ENCODE measurements around the gene KCNIP3. TPM values are rescaled to one million over a fixed set of nuclear protein-coding genes. Genes with fewer than 3 reads are reported as not detected.

Gene KCNIP3
- total RNA-seq, 2 donors from 2014 or later, result not detected

DNA sequence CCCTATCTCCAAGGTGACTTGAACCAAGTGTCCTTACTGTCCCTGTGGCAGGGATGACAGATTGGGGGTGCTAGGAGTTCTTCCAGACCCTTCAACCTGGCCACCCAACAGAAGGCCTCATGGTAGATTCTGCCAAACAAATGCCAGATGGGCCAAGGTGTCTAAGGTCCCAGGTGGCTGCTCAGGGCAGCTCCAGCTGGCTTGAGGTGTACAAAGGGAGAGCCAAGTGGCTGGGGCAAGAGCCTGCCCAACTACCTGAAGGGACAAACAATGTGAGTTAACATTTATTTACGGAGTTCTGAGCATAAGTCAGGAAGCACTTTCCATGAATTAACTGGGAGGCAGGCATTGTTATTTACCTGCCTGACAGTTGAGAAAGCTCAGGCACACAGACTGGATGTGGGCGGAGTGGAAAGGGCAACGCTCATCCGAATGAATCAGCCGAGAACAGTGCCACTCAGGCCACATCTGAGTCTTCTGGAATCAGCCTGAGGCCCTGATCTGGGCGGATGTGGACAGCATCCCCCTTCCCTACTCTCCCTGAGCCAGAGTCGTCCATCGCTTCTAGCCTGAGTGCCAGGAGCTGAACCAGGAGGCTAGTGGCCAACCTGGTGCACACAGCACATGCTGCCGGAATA is 4.4 kb upstream of the KCNIP3 start:
- Mint-ChIP-seq H3K27me3 (peaks cover 13% of the 10 kb centered on the region), H3K4me3 (no peak overlapping the region), H3K4me1 (peaks cover 6% of the 10 kb centered on the region), H3K36me3 (ENCODE audit: low read depth) (no peaks in the 10 kb centered on the region), H3K27ac (no peak overlapping the region)
- ATAC-seq (no peak), DNase-seq (no peak)
- H3K9me3 ChIP-seq (ENCODE audit: control insufficient read depth, low read length, poor library complexity, severe bottlenecking), result no peaks in the 10 kb centered on the region

DNA sequence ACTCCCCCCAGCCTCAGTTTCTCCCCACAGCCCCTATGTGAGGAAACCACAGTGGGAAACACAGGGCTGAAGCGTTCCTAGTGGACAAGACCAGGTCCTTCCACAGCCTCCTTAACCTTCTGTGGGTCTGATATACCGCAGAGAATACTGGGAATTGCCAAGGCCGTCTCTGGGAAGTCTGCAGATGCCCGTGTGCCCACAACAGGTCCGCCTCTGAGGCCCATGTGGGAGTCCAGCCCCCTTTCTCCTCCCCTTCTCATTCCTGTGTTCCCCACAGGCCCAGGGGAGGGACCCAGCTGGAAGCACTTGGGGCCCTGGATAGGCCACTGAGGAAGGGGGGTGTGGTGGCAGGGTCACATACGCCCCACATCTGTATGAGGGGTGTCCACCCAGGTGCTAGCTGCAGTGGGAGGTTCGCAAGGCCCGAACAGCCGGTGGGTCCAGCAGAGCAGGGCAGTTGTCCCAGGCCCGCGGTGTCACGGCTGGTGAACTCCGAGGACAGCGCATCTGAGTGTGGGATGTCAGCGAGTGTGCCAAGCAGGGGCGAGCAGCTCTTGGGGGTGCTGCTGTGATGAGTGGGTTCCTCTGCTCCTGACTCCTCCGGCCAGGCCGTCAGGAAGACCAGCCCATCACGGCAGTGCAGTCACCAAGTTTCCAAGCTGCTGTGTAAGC is 2.4 kb upstream of the KCNIP3 start:
- H3K4me3 Mint-ChIP-seq, result no peak overlapping the region
- DNase-seq (no peak), ATAC-seq (no peak)
- no peaks in the 10 kb centered on the region for H3K9me3 ChIP-seq (ENCODE audit: control insufficient read depth, low read length, poor library complexity, severe bottlenecking)
- H3K4me1 Mint-ChIP-seq, result peaks cover 4% of the 10 kb centered on the region
- H3K36me3 Mint-ChIP-seq (ENCODE audit: low read depth), result no peaks in the 10 kb centered on the region
- H3K27ac Mint-ChIP-seq, result no peak overlapping the region
- peaks cover 19% of the 10 kb centered on the region for H3K27me3 Mint-ChIP-seq

DNA sequence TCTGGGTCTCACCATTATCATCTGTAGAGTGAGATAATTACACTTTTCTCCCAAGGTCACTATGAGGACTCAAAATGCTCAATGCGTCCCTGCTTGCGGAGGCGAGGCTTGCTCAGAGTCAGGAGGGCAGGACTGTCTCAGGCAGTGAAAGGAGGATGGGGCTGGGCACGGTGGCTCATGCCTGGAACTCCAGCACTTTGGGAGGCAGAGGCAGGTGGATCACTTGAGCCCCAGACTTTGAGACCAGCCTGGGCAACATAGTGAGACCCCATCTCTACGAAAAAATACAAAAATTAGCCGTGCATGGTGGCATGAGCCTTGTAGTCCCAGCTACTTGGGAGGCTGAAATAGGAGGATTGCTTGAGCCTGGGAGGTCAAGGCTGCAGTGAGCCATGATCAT is 1.8 kb upstream of the KCNIP3 start:
- Mint-ChIP-seq H3K27me3 (peaks cover 19% of the 10 kb centered on the region), H3K4me3 (no peak overlapping the region), H3K27ac (no peak overlapping the region), H3K36me3 (ENCODE audit: low read depth) (no peaks in the 10 kb centered on the region), H3K4me1 (peaks cover 4% of the 10 kb centered on the region)
- DNase-seq (no peak), ATAC-seq (no peak)
- H3K9me3 ChIP-seq (ENCODE audit: control insufficient read depth, low read length, poor library complexity, severe bottlenecking), result no peaks in the 10 kb centered on the region

DNA sequence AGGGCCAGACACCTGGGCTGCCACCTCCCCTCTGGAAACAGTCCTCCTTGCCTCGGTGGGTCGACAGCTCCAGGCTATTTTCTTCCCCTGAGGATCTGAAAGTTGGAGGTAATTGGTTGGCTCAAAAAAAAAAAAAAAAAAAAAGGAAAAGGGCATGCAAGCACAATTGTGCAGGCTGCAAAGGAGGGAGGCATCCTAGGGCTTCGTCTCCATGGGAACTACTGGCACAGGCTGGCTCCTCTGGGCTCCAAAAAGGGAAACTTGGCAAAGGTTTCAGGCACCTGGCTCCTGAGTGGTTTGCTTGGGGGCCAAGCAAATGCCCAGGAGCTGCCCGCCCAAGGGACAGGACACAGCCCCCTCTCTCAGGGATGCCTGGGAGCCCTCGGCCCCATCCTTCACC is 1.1 kb upstream of the KCNIP3 start:
- H3K4me3 Mint-ChIP-seq, result no peak overlapping the region
- ATAC-seq (no peak), DNase-seq (no peak)
- H3K36me3 Mint-ChIP-seq (ENCODE audit: low read depth), result no peaks in the 10 kb centered on the region
- H3K9me3 ChIP-seq (ENCODE audit: control insufficient read depth, low read length, poor library complexity, severe bottlenecking), result no peaks in the 10 kb centered on the region
- H3K27ac Mint-ChIP-seq, result no peak overlapping the region
- H3K4me1 Mint-ChIP-seq, result peaks cover 4% of the 10 kb centered on the region
- H3K27me3 Mint-ChIP-seq, result peaks cover 21% of the 10 kb centered on the region

DNA sequence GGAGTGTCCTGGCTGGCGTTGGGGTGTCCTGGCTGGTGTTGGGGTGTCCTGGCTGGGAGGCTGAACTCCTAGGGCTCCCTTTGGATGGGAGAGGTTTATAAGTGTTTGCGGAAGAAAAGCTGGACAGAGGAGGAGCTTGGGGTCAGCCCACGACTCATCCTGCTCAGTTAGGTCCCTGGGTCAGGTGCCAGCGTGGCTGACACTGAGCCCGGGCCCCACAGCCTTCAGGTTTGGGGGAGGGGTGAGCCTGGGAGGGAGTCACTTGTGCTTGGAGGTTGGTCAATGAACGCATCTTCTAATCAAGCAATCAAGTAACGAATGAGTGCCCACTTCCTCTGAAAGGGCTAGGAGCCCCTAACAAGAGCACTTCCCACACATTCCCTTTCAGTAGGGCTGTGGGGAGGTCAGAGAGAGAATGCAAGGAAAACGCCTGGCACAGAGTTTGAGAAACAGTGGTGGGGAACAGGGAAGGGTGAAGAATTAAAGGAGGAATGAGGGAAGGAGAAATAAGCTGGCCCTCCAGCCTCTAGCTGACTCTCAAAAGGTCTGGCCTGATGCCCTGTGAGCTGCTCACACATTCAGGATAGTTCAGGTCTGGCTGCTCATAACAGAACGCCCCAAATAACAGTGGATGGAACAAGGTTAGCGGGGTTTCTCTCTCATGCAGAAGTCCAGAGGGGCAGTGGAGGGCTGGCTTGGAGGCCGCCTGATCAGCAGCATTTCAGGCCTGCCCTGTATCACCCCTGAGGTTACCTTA is 670 bp downstream of the KCNIP3 start:
- H3K27ac Mint-ChIP-seq, result no peak overlapping the region
- H3K4me3 Mint-ChIP-seq, result no peak overlapping the region

DNA sequence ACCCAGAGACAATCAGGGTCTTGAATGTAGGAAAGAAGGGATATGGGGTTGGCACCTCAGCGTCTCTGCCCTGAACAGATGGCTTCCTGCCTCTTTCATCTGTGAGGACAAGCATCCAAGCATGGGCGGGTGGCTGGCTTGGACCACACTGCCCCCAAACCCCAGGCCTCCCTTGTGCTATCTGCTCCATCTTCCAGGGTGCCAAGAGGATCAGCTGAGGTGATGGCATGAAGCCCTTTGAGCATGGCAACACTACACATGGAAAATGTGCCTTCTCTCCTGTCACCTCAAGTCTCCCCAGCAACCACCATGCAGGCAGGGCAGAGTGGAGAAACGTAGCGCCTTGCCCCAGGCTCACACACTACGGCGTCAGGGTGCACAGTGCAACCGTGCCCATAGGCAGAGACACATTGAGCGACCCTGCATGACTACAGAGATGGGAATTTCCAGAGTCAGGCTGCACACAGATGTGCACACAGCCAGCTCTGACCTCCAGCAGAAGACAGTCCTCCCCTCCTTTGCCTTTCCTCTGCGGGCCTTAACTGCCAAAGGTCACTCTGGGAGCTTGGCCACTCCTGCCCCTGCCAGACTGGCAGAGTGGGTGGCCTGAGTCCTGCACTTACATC is 1.5 kb downstream of the KCNIP3 start:
- Mint-ChIP-seq H3K4me1 (peaks cover 4% of the 10 kb centered on the region), H3K36me3 (ENCODE audit: low read depth) (no peaks in the 10 kb centered on the region), H3K4me3 (no peak overlapping the region), H3K27me3 (peaks cover 27% of the 10 kb centered on the region), H3K27ac (no peak overlapping the region)
- no peaks in the 10 kb centered on the region for H3K9me3 ChIP-seq (ENCODE audit: control insufficient read depth, low read length, poor library complexity, severe bottlenecking)
- ATAC-seq, result no peak
- no peak for DNase-seq

More for the DNA sequence above, 670 bp downstream of the KCNIP3 start:
- Mint-ChIP-seq H3K27me3 (peaks cover 25% of the 10 kb centered on the region), H3K36me3 (ENCODE audit: low read depth) (no peaks in the 10 kb centered on the region), H3K4me1 (peaks cover 4% of the 10 kb centered on the region)
- ATAC-seq (no peak), DNase-seq (no peak)
- no peaks in the 10 kb centered on the region for H3K9me3 ChIP-seq (ENCODE audit: control insufficient read depth, low read length, poor library complexity, severe bottlenecking)

DNA sequence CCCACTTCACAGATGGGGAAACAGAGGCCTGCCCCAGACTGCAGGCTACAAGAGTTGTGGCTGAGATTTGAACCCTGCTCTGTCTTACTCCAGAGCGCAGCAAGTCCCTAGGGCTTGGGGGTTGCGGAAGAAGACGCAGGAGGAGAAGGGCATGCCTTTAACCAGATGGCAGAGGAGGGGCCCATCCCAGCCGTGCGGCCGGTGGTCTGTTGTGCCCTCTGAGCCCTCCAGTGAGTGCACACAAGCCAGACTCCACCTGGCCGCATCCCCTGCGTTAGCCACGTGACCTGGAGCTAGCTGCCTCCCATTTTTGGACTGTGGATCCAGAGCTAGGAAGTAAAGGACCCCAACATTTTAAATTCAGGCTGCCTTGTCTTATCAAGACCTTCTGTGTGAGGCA is 2.8 kb downstream of the KCNIP3 start:
- DNase-seq (no peak), ATAC-seq (no peak)
- no peaks in the 10 kb centered on the region for H3K9me3 ChIP-seq (ENCODE audit: control insufficient read depth, low read length, poor library complexity, severe bottlenecking)
- peaks cover 29% of the 10 kb centered on the region for H3K27me3 Mint-ChIP-seq
- H3K27ac Mint-ChIP-seq, result no peak overlapping the region
- no peak overlapping the region for H3K4me3 Mint-ChIP-seq
- H3K36me3 Mint-ChIP-seq (ENCODE audit: low read depth), result no peaks in the 10 kb centered on the region
- H3K4me1 Mint-ChIP-seq, result peaks cover 4% of the 10 kb centered on the region

DNA sequence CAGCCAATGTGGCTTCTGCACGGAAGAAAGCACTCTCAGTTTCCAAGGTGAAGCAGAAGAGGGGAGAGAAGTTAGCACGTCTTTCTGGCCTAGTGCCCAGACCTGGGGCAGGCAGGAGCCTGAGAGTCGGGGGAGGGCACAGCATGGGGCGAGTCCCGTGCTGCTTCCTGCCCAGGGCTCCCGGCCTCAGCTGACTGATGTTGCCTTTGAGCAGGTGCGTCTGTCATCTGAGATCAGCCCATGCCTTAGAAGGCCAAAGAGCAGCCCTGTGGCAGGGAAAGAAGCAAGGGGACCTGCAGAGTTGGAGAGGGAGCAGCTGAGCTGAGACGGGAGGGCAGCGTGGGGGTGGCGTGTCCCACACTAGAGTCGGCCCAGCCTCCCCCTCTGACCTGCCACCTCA is 3.3 kb downstream of the KCNIP3 start:
- ATAC-seq, result no peak
- Mint-ChIP-seq H3K36me3 (ENCODE audit: low read depth) (no peaks in the 10 kb centered on the region), H3K4me1 (peaks cover 4% of the 10 kb centered on the region), H3K27ac (no peak overlapping the region), H3K27me3 (peaks cover 29% of the 10 kb centered on the region), H3K4me3 (no peak overlapping the region)
- no peak for DNase-seq
- no peaks in the 10 kb centered on the region for H3K9me3 ChIP-seq (ENCODE audit: control insufficient read depth, low read length, poor library complexity, severe bottlenecking)

DNA sequence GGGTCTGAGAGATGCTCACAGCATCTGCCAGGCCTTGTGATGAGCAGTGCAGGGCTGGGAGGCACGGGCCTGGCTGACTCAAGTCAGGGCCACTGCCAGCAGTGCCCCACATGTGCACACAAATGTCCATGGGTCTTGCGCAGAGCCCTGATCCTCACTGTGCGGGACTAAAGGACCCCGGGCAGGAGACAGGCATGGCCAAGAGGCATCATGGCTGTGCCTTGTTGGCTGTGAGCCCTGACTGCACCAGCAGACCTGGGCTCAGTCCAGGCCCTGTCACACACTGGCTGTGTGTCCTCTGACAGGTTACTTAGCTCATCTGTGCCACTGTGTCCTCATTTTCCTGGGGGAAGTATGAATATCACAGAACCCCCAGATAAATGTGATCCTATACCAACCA is 4.0 kb downstream of the KCNIP3 start:
- Mint-ChIP-seq H3K27me3 (peaks cover 26% of the 10 kb centered on the region), H3K4me3 (no peak overlapping the region), H3K27ac (no peak overlapping the region), H3K4me1 (peaks cover 5% of the 10 kb centered on the region), H3K36me3 (ENCODE audit: low read depth) (no peaks in the 10 kb centered on the region)
- H3K9me3 ChIP-seq (ENCODE audit: control insufficient read depth, low read length, poor library complexity, severe bottlenecking), result no peaks in the 10 kb centered on the region
- DNase-seq (no peak), ATAC-seq (no peak)

DNA sequence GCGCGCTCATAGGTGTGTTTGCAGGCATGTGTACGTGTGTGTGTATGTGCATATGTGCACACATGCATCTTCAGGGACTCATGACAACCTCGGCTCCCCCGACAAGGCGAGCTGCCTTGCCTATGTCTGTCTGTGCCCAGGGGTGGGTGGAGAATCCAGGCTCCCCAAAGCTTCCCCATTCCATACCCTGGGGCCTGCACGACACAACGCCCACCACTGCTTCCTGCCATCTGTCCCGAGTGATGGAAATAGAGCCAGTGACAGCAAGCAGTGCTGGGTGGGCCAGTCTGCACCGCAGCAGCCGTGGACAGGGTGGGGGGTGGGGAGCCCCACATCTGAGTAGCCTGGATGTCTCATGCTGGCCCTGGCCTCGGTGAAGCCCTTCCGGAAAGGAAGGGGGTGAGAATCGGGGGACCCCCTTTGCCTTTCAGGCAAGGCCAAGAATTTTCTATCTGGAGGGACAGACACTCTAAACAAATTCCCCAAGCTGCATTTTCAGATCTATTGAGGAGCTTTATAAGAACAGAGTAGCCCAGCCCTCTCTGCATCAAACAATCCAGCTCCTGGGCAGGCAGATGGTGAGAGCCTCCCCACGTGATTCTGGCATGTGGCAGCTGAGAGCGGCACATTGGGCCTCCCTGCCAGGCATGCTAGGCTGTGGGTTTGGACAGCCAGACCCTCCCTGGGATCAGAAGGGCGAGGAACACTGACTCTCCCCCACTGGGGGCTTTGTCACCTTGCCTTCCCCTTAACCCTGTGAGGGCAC is 4.9 kb downstream of the KCNIP3 start:
- DNase-seq (no peak), ATAC-seq (no peak)
- Mint-ChIP-seq H3K4me3 (no peak overlapping the region), H3K27me3 (peaks cover 19% of the 10 kb centered on the region), H3K27ac (no peak overlapping the region), H3K4me1 (peaks cover 2% of the 10 kb centered on the region), H3K36me3 (ENCODE audit: low read depth) (no peaks in the 10 kb centered on the region)
- no peaks in the 10 kb centered on the region for H3K9me3 ChIP-seq (ENCODE audit: control insufficient read depth, low read length, poor library complexity, severe bottlenecking)

DNA sequence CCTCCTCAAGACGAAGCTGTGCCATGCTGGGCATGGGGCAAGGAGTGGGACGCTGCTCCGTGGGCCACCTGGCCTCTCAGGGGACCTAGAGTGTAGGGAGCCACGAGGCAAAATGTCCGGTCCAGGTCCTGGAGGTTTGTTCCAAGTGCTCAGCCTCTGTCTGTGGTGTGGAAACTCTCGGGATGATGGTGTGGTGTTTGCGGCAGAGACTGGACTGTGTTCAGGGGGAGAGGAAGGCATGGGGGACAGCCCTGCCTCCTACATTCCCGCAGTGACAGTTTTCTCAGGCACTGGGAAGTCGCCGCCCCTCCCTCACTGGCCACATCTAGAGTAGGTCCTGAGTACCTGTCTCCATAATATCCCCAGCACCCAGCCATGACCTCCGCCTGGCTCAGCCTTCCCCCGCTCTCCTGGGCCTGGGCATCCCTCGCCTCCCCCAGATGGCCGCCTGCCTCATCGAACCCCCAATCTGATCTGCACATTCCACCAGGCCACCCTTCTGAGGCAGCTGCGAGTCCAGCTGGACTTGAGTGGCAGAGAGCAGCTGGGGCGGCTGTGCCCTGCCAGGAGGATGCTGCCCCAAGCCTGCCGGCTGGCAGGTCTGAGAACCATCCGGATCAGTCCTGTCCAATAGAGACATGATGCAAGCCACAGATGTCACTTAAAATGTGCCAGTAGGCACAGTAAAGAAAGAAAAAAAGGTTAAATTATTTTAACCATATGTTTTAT is 6.2 kb downstream of the KCNIP3 start:
- Mint-ChIP-seq H3K27ac (no peak overlapping the region), H3K4me3 (no peak overlapping the region), H3K36me3 (ENCODE audit: low read depth) (no peaks in the 10 kb centered on the region), H3K27me3 (peaks cover 20% of the 10 kb centered on the region), H3K4me1 (peaks cover 2% of the 10 kb centered on the region)
- H3K9me3 ChIP-seq (ENCODE audit: control insufficient read depth, low read length, poor library complexity, severe bottlenecking), result no peaks in the 10 kb centered on the region
- no peak for ATAC-seq
- DNase-seq, result no peak

DNA sequence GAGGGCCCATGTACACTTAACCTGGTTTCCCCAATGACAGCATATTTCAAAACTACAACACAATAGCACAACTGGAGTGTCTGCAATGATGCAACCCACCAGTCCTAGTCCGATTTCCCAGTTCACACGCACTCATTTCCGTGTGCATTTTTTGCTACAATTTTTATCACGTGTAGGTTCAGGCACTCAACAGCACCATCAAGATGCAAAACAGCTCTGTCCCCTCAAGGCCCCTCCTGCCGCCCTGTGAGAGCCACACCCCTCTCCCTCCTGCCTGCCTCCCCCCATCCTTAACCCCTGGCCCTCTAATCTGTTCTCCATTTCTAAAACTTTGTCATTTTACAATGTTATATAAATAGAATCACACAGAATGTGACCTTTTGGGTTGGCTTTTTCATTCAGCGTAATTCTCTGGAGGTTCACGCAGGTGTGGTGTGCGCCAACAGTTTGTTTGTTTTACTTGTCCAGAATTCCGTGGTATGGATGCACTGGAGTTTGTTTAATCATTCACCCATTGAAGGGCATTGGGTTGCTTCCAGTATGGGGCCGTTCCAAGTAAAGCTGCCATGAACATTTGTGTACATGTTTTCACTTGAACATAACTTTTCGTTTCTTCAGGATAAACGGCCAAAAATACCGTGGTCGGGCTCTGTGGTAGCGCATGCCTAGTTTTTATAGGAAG is 8.4 kb downstream of the KCNIP3 start:
- no peaks in the 10 kb centered on the region for H3K9me3 ChIP-seq (ENCODE audit: control insufficient read depth, low read length, poor library complexity, severe bottlenecking)
- Mint-ChIP-seq H3K27ac (no peak overlapping the region), H3K27me3 (peaks cover 19% of the 10 kb centered on the region), H3K4me1 (peaks cover 4% of the 10 kb centered on the region), H3K36me3 (ENCODE audit: low read depth) (no peaks in the 10 kb centered on the region), H3K4me3 (no peak overlapping the region)
- no peak for DNase-seq
- no peak for ATAC-seq

Data from T-helper 17 cell (primary cell).